Right lobe of liver (tissue), 6 donors: Measurements from ENCODE around the gene ELAC1. TPM values are rescaled to one million over a fixed set of nuclear protein-coding genes. Genes with fewer than 3 reads are reported as not detected.

Experiments
- ATAC-seq, 4 donors: fragments of 200-7000 bp; cut with Tn5 transposase; one replicate each; pipeline ENCODE4 v1.9.1; 2020; ENCODE audit warnings: mild to moderate bottlenecking in 4 of 4, moderate library complexity in 4 of 4
- DNase-seq, 3 donors: peaks; one replicate each; pipeline ENCODE4 v3.0.0-alpha.2; 2020
- H3K27ac ChIP-seq, 3 donors: fragments of 200-600 bp; one replicate each; pipeline ENCODE4 v1.8.0; 2022
- H3K27me3 ChIP-seq, 2 donors: fragments of 200-600 bp; one replicate each; pipeline ENCODE4 v1.8.0; 2022
- H3K36me3 ChIP-seq, 4 donors: fragments of 200-600 bp; sonication (generic) in 1 of 4; one replicate each; pipeline versions ENCODE4 v1.5.1 to v1.8.0; 2017 to 2022; ENCODE audit warnings: control low read depth in 1 of 4
- H3K4me1 ChIP-seq, 4 donors: fragments of 200-600 bp; sonication (generic) in 1 of 4; one replicate each; pipeline versions ENCODE4 v1.5.1 to v1.8.0; 2017 to 2022; ENCODE audit warnings: control low read depth in 1 of 4
- H3K4me3 ChIP-seq, 3 donors: fragments of 200-600 bp; one replicate each; pipeline ENCODE4 v1.8.0; 2022
- H3K9me3 ChIP-seq, 4 donors: fragments of 200-600 bp; sonication (generic) in 1 of 4; one replicate each; pipeline versions ENCODE4 v1.5.1 to v1.8.0; 2017 to 2022; ENCODE audit warnings: control low read depth in 1 of 4
- POLR2A ChIP-seq: fragments of 450-650 bp; IDR thresholded peaks from one replicate; pipeline ENCODE4 v1.6.1; 2017; ENCODE audit warnings: antibody characterized with exemption, mild to moderate bottlenecking
- WGBS: methylation state at CpG from one replicate; pipeline ENCODE4 v1.1.6; 2018; ENCODE audit warnings: low coverage, low lambda C conversion rate; ENCODE audit not compliant: insufficient coverage; ENCODE audit errors: missing lambda C conversion rate; 5-methylcytosine and 5-hydroxymethylcytosine counted together
- intact Hi-C, 2 donors: fragments of 100-400 bp; cut with DNase I; formaldehyde crosslinking; loops; one replicate each; pipeline versions ENCODE4 v1.11.2 to v1.14.1; 2022
- total RNA-seq, 6 experiments: library from RNA; depleted of rRNA in 2 of 6; stranded (reverse); fragments of >200 nt in 2 of 6; fragmentation: NEBNext Ultra II Directional in 3 of 6; extraction: Animal tissue kit (Norgen Biotek cat#: 25700) in 3 of 6; gene quantifications; one replicate each; pipeline versions ENCODE4 v1.1.0 to v1.2.4, GENCODE V29; 2016 to 2023
- TF ChIP-seq, protein P1 (sequence below), 4 donors: fragments of 200-600 bp in 3 of 4; fragments of 450-650 bp in 1 of 4; IDR thresholded peaks; one replicate each; pipeline versions ENCODE4 v1.5.1 to v1.8.0; 2016 to 2022; ENCODE audit warnings: antibody characterized with exemption in 4 of 4, mild to moderate bottlenecking in 2 of 4
- donor health status: DM: no; HTN: yes; CAD: no.
- donor health status: DM: no; HTN: no; CAD: no.
- donor health status: DM: no; HTN: no; CAD: no.
- donor health status: DM: no; HTN: yes; CAD: no.
- donor health status: DM: no; HTN: yes; CAD: no.

Gene ELAC1
- total RNA-seq, 6 experiments from 2014 or later: 3.5 to 7.2 (median 4.4) TPM

DNA sequence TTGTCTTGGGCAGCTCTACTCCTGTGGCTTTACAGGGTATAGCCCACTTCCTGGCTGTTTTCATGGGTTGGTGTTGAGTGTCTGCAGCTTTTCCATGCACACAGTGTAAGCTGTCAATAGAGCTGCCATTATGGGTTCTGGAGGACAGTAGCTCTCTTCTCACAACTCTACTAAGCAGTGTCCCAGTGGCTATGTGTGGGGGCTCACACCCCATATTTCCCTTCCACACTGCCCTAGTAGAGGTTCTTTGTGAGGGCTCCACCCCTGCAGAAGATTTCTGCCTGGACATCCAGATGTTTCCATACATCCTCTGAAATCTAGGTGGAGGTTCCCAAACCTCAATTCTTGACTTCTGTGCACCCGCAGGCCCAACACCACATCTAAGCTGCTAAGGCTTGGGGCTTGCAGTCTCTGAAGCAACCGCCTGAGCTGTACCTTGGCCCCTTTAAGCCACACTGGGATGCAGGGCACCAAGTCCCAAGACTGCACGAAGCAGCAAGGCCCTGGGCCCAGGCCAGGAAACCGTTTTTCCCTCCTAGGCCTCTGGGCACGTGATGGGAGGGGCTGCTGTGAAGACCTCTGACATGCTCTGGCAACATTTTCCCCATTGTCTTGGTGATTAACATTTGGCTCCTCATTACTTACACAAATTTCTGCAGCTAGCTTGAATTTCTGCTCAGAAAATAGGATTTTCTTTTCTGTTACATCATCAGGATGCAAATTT, 9.4 kb downstream of the ELAC1 start:
- Histone ChIP-seq H3K27ac (no peak overlapping the region), H3K4me1 (peaks cover 0 to 11% (median 4%) of the 10 kb centered on the region in 4 donors), H3K27me3 (no peaks in the 10 kb centered on the region), H3K4me3 (no peak overlapping the region), H3K9me3 (no peaks in the 10 kb centered on the region), H3K36me3 (peaks cover 0 to 29% (median 6%) of the 10 kb centered on the region in 4 donors)
- ATAC-seq (no peak), DNase-seq (no peak)
- TF ChIP-seq, protein P1, sequence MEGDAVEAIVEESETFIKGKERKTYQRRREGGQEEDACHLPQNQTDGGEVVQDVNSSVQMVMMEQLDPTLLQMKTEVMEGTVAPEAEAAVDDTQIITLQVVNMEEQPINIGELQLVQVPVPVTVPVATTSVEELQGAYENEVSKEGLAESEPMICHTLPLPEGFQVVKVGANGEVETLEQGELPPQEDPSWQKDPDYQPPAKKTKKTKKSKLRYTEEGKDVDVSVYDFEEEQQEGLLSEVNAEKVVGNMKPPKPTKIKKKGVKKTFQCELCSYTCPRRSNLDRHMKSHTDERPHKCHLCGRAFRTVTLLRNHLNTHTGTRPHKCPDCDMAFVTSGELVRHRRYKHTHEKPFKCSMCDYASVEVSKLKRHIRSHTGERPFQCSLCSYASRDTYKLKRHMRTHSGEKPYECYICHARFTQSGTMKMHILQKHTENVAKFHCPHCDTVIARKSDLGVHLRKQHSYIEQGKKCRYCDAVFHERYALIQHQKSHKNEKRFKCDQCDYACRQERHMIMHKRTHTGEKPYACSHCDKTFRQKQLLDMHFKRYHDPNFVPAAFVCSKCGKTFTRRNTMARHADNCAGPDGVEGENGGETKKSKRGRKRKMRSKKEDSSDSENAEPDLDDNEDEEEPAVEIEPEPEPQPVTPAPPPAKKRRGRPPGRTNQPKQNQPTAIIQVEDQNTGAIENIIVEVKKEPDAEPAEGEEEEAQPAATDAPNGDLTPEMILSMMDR (IDR thresholded peaks at IDR 0.05): no peak
- no peak for TF ChIP-seq POLR2A
- no CpG with 5 or more reads among the region's 5 CpGs for WGBS
- intact Hi-C loops: loop anchor here (10.0 kb wide), 1 partner anchor 48 kb away; no protein-coding TSS in a partner anchor

DNA sequence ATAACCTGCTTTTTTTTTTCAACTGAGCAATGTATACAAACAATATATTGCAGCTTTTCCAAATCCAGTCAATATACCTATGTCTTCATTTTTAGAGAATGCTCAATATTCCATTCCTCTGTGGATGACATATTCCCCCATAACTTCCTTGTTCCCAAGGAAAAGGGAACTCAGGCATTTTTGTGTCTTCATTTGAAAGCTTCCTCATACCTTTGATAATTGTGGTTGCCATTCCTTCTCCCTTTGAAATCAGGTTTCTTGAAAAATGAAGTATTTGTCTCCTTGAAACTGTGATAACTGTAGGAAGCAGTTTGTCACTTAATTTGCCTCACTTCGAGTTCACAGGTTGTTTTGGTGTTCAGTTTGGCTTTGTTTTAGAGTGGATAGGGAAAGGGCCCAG, 13.5 kb downstream of the ELAC1 start:
- TF ChIP-seq POLR2A: no peak
- TF ChIP-seq, protein P1 (IDR thresholded peaks at IDR 0.05): no peak
- H3K27me3 ChIP-seq: no peaks in the 10 kb centered on the region
- intact Hi-C loops: no loop called here
- WGBS: 69% methylated on average over 1 of the region's 1 CpG
- ATAC-seq (no peak), DNase-seq (no peak)
- no peaks in the 10 kb centered on the region for H3K4me1 ChIP-seq
- H3K27ac ChIP-seq: no peak overlapping the region
- no peaks in the 10 kb centered on the region for H3K9me3 ChIP-seq
- no peak overlapping the region for H3K4me3 ChIP-seq
- peaks cover 0 to 25% (median 2%) of the 10 kb centered on the region in 4 donors for H3K36me3 ChIP-seq

DNA sequence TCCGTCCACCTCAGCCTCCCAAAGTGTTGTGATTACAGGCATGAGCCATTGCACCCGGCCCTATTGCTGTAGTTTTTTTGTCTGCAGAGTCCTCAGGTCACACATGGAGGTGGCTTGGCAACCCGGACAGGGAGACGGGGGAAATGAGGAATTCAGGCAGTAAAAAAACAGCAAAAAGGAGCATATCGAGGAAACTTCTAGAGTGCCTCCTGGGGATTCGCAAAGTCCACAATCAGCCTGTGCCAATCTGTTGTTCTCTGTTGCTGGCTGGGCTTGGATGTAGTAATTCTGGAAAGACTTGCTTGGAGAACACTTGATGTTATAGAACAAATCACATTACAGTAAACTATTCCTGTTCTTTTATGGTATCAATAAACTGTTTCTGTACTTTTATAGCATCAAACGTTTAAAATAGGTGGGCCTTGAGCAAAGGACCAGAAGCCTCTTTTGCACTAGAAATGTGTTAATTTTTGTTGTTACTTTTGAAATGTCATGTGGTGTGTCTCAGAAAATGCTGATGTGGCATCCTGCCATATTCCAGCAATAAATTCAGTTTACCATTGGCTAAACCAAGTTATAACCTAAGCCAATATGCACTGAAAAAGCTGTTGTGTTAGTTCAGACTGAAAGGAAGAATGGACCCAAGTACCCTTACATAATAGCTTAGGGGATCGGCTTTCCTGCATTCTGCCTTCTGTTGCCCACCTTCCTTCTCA, 14.4 kb downstream of the ELAC1 start:
- DNase-seq (no peak), ATAC-seq (no peak)
- Histone ChIP-seq H3K4me1 (no peaks in the 10 kb centered on the region), H3K4me3 (no peak overlapping the region), H3K36me3 (peaks cover 0 to 26% (median 1%) of the 10 kb centered on the region in 4 donors), H3K27me3 (no peaks in the 10 kb centered on the region), H3K9me3 (no peaks in the 10 kb centered on the region), H3K27ac (no peak overlapping the region)
- intact Hi-C loops: no loop called here
- TF ChIP-seq, protein P1 (IDR thresholded peaks at IDR 0.05): no peak
- TF ChIP-seq POLR2A: no peak
- WGBS: 85% methylated on average over 5 of the region's 8 CpGs

DNA sequence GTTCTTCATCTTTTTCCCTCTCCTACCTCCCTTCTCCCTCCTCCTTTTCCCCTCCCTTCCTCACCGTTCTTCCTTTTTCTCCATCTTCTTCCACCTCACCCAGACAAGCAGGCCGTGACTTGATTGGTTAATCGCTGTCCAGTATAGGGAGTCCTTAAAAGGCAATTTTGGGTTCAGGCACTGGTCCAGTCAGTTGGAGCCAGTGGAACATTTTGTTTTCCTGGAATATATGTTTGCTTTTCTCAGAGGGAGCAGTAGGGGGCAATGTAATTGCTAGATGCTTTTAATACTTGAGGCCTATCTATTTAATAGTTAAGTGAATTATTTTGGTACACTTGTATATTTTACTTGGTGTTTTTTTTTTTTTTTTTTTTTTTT, 15.0 kb downstream of the ELAC1 start:
- WGBS: 100% methylated on average over 3 of the region's 3 CpGs
- Histone ChIP-seq H3K4me1 (no peaks in the 10 kb centered on the region), H3K36me3 (peaks cover 0 to 26% (median 1%) of the 10 kb centered on the region in 4 donors), H3K27ac (no peak overlapping the region), H3K27me3 (no peaks in the 10 kb centered on the region), H3K4me3 (no peak overlapping the region), H3K9me3 (no peaks in the 10 kb centered on the region)
- ATAC-seq: peak; percentile 42 to 59 (median 51)
- no peak for DNase-seq
- intact Hi-C loops: no loop called here
- TF ChIP-seq, protein P1 (IDR thresholded peaks at IDR 0.05): peak in 2 of 4 donors; percentile 23 to 29
- no peak for TF ChIP-seq POLR2A
